K562 (cell line): ENCODE results near the gene NOP14. TPM values are rescaled to one million over a fixed set of nuclear protein-coding genes. Genes with fewer than 3 reads are reported as not detected.

Source experiments
- CBX3 ChIP-seq, 2 experiments: IDR thresholded peaks; 1 replicate in 1 of 2; 2 replicates in 1 of 2; pipeline ENCODE4 v1.6.1; 2012; ENCODE audit warnings: inconsistent platforms in 2 of 2, low read length in 2 of 2, borderline replicate concordance in 1 of 2, control low read depth in 1 of 2
- FOSL1 ChIP-seq: fragments of 200-800 bp; sonication (Bioruptor generic); conservative IDR thresholded peaks from 2 replicates; pipeline ENCODE4 v1.6.1; 2016; ENCODE audit warnings: missing genetic modification characterization, missing compliant biosample characterization
- FOXK1 ChIP-seq: sonication (generic); formaldehyde crosslinking; IDR thresholded peaks from 2 replicates; pipeline ENCODE4 v1.8.0; 2022; ENCODE audit warnings: missing genetic modification reagents, mild to moderate bottlenecking, borderline replicate concordance
- IRF2 ChIP-seq: sonication (generic); formaldehyde crosslinking; IDR thresholded peaks from 2 replicates; pipeline ENCODE4 v1.8.1; 2022; ENCODE audit warnings: mild to moderate bottlenecking, missing genetic modification reagents
- KDM4B ChIP-seq, 2 experiments: fragments of 450-650 bp in 1 of 2; sonication (generic) in 1 of 2; IDR thresholded peaks; 2 replicates each; pipeline ENCODE4 v1.6.1; 2016 to 2017; ENCODE audit warnings: borderline replicate concordance in 2 of 2, antibody characterized with exemption in 1 of 2, low read depth in 1 of 2, mild to moderate bottlenecking in 1 of 2
- MAFF ChIP-seq: IDR thresholded peaks from 2 replicates; pipeline ENCODE4 v1.6.1; 2012; ENCODE audit warnings: low read length, improper control_type of control experiment
- NR3C1 ChIP-seq: sonication (generic); formaldehyde crosslinking; IDR thresholded peaks from 2 replicates; pipeline ENCODE4 v1.8.1; 2022; ENCODE audit warnings: missing genetic modification reagents
- RBM15 ChIP-seq: fragments of 200-400 bp; formaldehyde crosslinking; IDR thresholded peaks from 2 replicates; pipeline ENCODE4 v1.6.1; 2018; ENCODE audit warnings: mild to moderate bottlenecking, low read length, moderate library complexity; ENCODE audit not compliant: insufficient read depth
- RCOR1 ChIP-seq, 2 experiments: IDR thresholded peaks; 2 replicates each; pipeline ENCODE4 v1.6.1; 2012; ENCODE audit warnings: low read depth in 2 of 2, low read length in 2 of 2, borderline replicate concordance in 1 of 2, improper control_type of control experiment in 1 of 2
- SP1 ChIP-seq: sonication (generic); formaldehyde crosslinking; IDR thresholded peaks from 2 replicates; pipeline ENCODE4 v1.8.1; 2022; ENCODE audit warnings: mild to moderate bottlenecking, missing genetic modification reagents
- TEAD4 ChIP-seq, 2 experiments: sonication (generic) in 1 of 2; formaldehyde crosslinking in 1 of 2; IDR thresholded peaks; 2 replicates each; pipeline versions ENCODE4 v1.6.1 to v1.8.0; 2012 to 2022; ENCODE audit warnings: borderline replicate concordance in 1 of 2, inconsistent platforms in 1 of 2, low read length in 1 of 2, mild to moderate bottlenecking in 1 of 2, missing genetic modification reagents in 1 of 2
- TRIM24 ChIP-seq, 2 experiments: fragments of 450-650 bp; IDR thresholded peaks; 2 replicates each; pipeline ENCODE4 v1.6.1; 2016
- U2AF2 ChIP-seq: fragments of 200-400 bp; formaldehyde crosslinking; optimal IDR thresholded peaks from 2 replicates; pipeline ENCODE3; 2017; ENCODE audit warnings: low read depth, mild to moderate bottlenecking, low read length
- polyA plus RNA-seq, 8 experiments: library from polyadenylated mRNA; depleted of rRNA in 4 of 8; stranded (reverse) in 5 of 8; unstranded in 3 of 8; fragments of >200 nt; fragmentation: Nextera tagmentation in 2 of 8; fragmentation: Illumina TruSeq in 1 of 8; extraction: Ambion mirVana in 2 of 8; extraction: Trizol in 1 of 8; gene quantifications; 2 replicates each; pipeline versions ENCODE4 v1.2.1 to v1.2.3, GENCODE V29; 2011 to 2014; ENCODE audit warnings: inconsistent platforms in 1 of 8, missing spikeins in 1 of 8
- total RNA-seq, 7 experiments: library from RNA; depleted of rRNA in 6 of 7; stranded (reverse); fragments of >200 nt in 6 of 7; fragmentation: Illumina TruSeq in 2 of 7; extraction: Trizol in 2 of 7; gene quantifications; 2 replicates each; pipeline versions ENCODE4 v1.2.1 to v1.2.3, GENCODE V29; 2011 to 2021; ENCODE audit warnings: low replicate concordance in 1 of 7
- TF ChIP-seq, protein P1 (sequence below): sonication (generic); formaldehyde crosslinking; IDR thresholded peaks from 2 replicates; pipeline ENCODE4 v1.4.0; 2020; ENCODE audit warnings: mild to moderate bottlenecking, missing genetic modification reagents
- TF ChIP-seq, protein P2 (sequence below): fragments of 450-650 bp; IDR thresholded peaks from 2 replicates; pipeline ENCODE4 v1.6.1; 2017; ENCODE audit warnings: antibody characterized with exemption, mild to moderate bottlenecking
- TF ChIP-seq, protein P3 (sequence below), 2 experiments: fragments of 150-350 bp in 1 of 2; IDR thresholded peaks; 2 replicates each; pipeline ENCODE4 v1.6.1; 2012 to 2016; ENCODE audit warnings: low read depth in 2 of 2, low read length in 2 of 2, mild to moderate bottlenecking in 1 of 2, moderate library complexity in 1 of 2

Gene NOP14
- total and polyA plus RNA-seq, 9 of the 15 experiments (the other 6 are each of a cell fraction or from before 2014, with no cell fraction given) = 12.7 to 76.0 (median 50.9) TPM

DNA sequence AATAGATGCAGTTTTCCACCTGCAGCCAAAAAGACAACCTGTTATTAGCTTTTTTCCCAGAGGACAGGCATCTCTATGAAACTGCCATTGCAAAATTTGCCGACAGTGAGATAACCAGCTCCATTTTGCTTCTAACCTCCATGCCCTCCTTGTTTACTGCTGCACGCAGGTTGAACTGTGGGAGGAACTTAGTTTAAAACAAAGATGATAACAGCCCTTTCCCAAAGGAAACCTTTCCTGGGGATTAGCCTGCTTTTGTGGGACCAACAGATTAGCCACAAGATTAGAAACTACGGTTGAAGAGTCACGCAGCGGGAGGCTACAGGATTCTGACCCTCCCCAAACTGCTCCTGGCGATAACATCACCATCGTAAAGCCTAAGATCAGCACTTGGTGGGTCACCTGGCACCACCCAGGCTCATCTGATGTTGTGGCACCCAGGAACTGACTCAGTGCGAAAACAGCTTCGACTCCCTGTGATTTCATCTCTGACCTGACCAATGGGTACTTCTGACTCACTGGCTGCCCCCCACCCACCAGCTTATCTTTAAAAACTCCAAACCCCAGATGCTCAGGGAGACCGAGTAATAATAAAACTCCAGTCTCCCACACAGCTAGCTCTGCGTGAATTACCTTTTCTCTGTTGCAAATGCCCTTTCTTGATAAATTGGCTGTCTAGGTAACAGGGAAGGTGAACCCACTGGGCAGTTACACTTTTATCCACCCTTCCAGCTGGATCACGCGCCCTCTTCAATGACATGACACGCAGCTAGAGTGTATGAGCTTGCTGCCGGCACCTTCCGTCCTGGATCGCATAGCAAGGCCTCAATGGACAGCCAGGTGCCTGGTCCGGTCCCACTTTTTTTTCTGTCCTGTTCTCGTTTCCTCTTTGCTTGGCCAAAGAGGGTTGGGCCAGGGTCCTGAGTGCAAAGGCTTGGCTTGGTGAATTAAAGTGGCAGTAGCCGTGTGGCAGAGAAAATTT is 27.2 kb downstream of the NOP14 start (continued):
- TF ChIP-seq NR3C1 (CRISPR knock-in tag) (no peak), KDM4B (IDR thresholded peaks at IDR 0.05; ENCODE audit: borderline replicate concordance in 2 of 2, low read depth in 1 of 2) (no peak), MAFF (no peak), IRF2 (CRISPR knock-in tag) (no peak), CBX3 (IDR thresholded peaks at IDR 0.05; ENCODE audit: borderline replicate concordance in 1 of 2, low read length in 2 of 2) (no peak), TEAD4 (IDR thresholded peaks at IDR 0.05; ENCODE audit: low read length) (peak; percentile 17; the same call in 1 of the 2 replicates), TEAD4 (CRISPR knock-in tag; IDR thresholded peaks at IDR 0.05; ENCODE audit: borderline replicate concordance) (no peak), U2AF2 (no peak), FOXK1 (CRISPR knock-in tag) (0 out of 2 replicates have a peak, but pooled peaks have one; percentile 22), RCOR1 (IDR thresholded peaks at IDR 0.05; ENCODE audit: borderline replicate concordance in 1 of 2, low read depth in 2 of 2, low read length in 2 of 2) (peak in 1 of 2 experiments; percentile 70; a peak in 1 of 4 replicates), SP1 (peak; percentile 54; the same call in 1 of the 2 replicates), RBM15 (no peak), FOSL1 (tag) (peak; percentile 92), TRIM24 (IDR thresholded peaks at IDR 0.05) (no peak)
- TF ChIP-seq, protein P1, sequence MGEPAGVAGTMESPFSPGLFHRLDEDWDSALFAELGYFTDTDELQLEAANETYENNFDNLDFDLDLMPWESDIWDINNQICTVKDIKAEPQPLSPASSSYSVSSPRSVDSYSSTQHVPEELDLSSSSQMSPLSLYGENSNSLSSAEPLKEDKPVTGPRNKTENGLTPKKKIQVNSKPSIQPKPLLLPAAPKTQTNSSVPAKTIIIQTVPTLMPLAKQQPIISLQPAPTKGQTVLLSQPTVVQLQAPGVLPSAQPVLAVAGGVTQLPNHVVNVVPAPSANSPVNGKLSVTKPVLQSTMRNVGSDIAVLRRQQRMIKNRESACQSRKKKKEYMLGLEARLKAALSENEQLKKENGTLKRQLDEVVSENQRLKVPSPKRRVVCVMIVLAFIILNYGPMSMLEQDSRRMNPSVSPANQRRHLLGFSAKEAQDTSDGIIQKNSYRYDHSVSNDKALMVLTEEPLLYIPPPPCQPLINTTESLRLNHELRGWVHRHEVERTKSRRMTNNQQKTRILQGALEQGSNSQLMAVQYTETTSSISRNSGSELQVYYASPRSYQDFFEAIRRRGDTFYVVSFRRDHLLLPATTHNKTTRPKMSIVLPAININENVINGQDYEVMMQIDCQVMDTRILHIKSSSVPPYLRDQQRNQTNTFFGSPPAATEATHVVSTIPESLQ (CRISPR knock-in tag) = no peak
- TF ChIP-seq, protein P2, sequence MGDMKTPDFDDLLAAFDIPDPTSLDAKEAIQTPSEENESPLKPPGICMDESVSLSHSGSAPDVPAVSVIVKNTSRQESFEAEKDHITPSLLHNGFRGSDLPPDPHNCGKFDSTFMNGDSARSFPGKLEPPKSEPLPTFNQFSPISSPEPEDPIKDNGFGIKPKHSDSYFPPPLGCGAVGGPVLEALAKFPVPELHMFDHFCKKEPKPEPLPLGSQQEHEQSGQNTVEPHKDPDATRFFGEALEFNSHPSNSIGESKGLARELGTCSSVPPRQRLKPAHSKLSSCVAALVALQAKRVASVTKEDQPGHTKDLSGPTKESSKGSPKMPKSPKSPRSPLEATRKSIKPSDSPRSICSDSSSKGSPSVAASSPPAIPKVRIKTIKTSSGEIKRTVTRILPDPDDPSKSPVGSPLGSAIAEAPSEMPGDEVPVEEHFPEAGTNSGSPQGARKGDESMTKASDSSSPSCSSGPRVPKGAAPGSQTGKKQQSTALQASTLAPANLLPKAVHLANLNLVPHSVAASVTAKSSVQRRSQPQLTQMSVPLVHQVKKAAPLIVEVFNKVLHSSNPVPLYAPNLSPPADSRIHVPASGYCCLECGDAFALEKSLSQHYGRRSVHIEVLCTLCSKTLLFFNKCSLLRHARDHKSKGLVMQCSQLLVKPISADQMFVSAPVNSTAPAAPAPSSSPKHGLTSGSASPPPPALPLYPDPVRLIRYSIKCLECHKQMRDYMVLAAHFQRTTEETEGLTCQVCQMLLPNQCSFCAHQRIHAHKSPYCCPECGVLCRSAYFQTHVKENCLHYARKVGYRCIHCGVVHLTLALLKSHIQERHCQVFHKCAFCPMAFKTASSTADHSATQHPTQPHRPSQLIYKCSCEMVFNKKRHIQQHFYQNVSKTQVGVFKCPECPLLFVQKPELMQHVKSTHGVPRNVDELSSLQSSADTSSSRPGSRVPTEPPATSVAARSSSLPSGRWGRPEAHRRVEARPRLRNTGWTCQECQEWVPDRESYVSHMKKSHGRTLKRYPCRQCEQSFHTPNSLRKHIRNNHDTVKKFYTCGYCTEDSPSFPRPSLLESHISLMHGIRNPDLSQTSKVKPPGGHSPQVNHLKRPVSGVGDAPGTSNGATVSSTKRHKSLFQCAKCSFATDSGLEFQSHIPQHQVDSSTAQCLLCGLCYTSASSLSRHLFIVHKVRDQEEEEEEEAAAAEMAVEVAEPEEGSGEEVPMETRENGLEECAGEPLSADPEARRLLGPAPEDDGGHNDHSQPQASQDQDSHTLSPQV = no peak; the same call in 1 of the 2 replicates
- TF ChIP-seq, protein P3, sequence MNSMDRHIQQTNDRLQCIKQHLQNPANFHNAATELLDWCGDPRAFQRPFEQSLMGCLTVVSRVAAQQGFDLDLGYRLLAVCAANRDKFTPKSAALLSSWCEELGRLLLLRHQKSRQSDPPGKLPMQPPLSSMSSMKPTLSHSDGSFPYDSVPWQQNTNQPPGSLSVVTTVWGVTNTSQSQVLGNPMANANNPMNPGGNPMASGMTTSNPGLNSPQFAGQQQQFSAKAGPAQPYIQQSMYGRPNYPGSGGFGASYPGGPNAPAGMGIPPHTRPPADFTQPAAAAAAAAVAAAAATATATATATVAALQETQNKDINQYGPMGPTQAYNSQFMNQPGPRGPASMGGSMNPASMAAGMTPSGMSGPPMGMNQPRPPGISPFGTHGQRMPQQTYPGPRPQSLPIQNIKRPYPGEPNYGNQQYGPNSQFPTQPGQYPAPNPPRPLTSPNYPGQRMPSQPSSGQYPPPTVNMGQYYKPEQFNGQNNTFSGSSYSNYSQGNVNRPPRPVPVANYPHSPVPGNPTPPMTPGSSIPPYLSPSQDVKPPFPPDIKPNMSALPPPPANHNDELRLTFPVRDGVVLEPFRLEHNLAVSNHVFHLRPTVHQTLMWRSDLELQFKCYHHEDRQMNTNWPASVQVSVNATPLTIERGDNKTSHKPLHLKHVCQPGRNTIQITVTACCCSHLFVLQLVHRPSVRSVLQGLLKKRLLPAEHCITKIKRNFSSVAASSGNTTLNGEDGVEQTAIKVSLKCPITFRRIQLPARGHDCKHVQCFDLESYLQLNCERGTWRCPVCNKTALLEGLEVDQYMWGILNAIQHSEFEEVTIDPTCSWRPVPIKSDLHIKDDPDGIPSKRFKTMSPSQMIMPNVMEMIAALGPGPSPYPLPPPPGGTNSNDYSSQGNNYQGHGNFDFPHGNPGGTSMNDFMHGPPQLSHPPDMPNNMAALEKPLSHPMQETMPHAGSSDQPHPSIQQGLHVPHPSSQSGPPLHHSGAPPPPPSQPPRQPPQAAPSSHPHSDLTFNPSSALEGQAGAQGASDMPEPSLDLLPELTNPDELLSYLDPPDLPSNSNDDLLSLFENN (IDR thresholded peaks at IDR 0.05; ENCODE audit: low read depth in 2 of 2, low read length in 2 of 2) = no peak
